Stimulated activated naive B cell treated with anti-CD40 and anti-IgM and Interleukin-4, amounts not matched to agents 10 μg/mL and 1 μg/mL and 100 μg/mL, for 72 hours (primary cell): Measurements from ENCODE around the gene BABAM2.
A peak's percentile ranks its signal among the peaks of the same experiment; 100 is the strongest.

Experiments
- ATAC-seq, 2 donors: fragments of 150-1000 bp; cut with Tn5 transposase; replicated peaks; 2 replicates each; pipeline ENCODE4 v1.10.0; 2021; ENCODE audit warnings: moderate library complexity in 1 of 2
- DNase-seq: peaks from one replicate; pipeline ENCODE4 v3.0.0; 2021
- H3K27ac Mint-ChIP-seq: one replicate; pipeline ENCODE4 v1.8.0; 2022; ENCODE audit warnings: mild to moderate bottlenecking, mixed read lengths
- H3K27me3 Mint-ChIP-seq, 2 donors: one replicate each; pipeline ENCODE4 v1.8.0; 2022; ENCODE audit warnings: mixed read lengths in 2 of 2
- H3K36me3 Mint-ChIP-seq, 2 donors: one replicate each; pipeline ENCODE4 v1.8.0; 2022; ENCODE audit warnings: mixed read lengths in 2 of 2, mild to moderate bottlenecking in 1 of 2
- H3K4me1 Mint-ChIP-seq, 2 donors: one replicate each; pipeline ENCODE4 v1.8.0; 2022; ENCODE audit warnings: mixed read lengths in 2 of 2, mild to moderate bottlenecking in 1 of 2
- H3K4me3 Mint-ChIP-seq, 2 donors: one replicate each; pipeline ENCODE4 v1.8.0; 2022; ENCODE audit warnings: mild to moderate bottlenecking in 2 of 2, mixed read lengths in 2 of 2, moderate library complexity in 1 of 2
- H3K9me3 Mint-ChIP-seq, 2 donors: one replicate each; pipeline ENCODE4 v1.8.0; 2022; ENCODE audit warnings: mixed read lengths in 2 of 2, mild to moderate bottlenecking in 1 of 2

Gene BABAM2

DNA sequence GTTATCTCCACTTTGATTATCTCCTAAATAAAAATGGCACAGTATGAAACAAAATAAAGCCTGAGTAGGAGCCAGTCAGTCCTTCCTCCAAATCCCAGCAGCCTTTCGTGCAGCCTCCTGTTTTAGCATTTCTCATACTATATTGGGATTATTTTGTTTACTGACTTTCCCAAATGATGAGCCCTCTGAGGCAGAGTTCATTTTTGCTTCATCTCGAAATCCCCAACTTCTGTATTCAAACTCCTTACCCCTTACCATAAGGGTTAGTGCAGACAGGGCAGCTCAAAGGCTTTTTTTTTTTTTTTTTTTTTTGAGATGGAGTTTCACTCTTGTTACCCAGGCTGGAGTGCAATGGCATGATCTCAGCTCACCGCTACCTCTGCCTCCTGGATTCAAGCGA lies 388.8 kb downstream of the BABAM2 start:
- H3K27ac Mint-ChIP-seq: no peak overlapping the region

DNA sequence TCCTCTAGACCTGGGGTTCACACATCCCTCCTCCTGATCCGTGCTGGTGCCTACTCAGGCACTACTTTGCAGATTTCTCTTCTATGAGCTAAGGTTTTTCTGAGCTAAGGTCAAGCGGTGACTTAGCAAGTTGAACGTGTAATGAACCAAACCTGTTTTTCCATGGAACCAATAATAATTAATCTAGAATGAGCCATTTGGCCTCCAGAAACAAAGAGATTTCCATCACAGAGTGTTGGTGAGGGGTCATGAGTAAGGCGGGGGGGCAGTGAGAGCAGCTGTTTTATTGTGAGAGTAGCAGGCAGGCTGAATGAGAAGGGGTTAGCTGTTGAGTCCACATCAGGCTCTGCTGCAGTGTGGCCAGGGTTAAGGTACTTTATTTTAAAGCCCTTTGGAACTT lies 390.1 kb downstream of the BABAM2 start:
- ATAC-seq: no peak
- Mint-ChIP-seq H3K4me1 (peaks cover 0 to 4% of the 10 kb centered on the region in 2 donors), H3K27ac (no peak overlapping the region), H3K36me3 (peaks cover 5 to 41% of the 10 kb centered on the region in 2 donors), H3K27me3 (no peaks in the 10 kb centered on the region), H3K4me3 (no peak overlapping the region), H3K9me3 (no peaks in the 10 kb centered on the region)
- no peak for DNase-seq

More for the DNA sequence above, 388.8 kb downstream of the BABAM2 start:
- H3K4me1 Mint-ChIP-seq: peaks cover 0 to 6% of the 10 kb centered on the region in 2 donors
- ATAC-seq (no peak), DNase-seq (no peak)
- H3K36me3 Mint-ChIP-seq: peaks cover 3 to 38% of the 10 kb centered on the region in 2 donors
- H3K4me3 Mint-ChIP-seq: no peak overlapping the region
- H3K9me3 Mint-ChIP-seq: no peaks in the 10 kb centered on the region
- no peaks in the 10 kb centered on the region for H3K27me3 Mint-ChIP-seq

GRCh38 chr2:28281739-28282138 lies 391.2 kb downstream of the BABAM2 start:
- Mint-ChIP-seq H3K4me3 (no peak overlapping the region), H3K4me1 (no peaks in the 10 kb centered on the region), H3K27me3 (no peaks in the 10 kb centered on the region), H3K9me3 (no peaks in the 10 kb centered on the region), H3K36me3 (peaks cover 5 to 45% of the 10 kb centered on the region in 2 donors), H3K27ac (no peak overlapping the region)
- ATAC-seq (no peak), DNase-seq (no peak)

DNA sequence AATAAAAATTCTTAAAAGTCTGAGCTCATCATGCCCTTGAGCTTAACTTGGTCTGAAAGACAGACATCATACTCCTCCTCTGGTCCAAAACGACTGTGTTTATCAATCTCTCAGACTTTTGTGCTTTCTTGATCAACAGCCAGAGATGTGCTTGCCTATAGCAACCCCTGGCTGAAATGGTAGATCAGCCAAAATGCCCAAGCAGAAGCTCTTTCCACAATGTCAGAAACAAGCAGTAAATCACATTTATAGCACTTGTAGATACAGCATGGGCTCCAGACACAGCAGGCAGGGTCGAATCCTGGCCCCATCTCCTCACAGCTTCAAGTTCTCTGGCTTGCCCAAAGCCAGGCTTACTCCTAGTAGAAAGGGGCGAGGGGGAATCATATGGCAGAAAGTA lies 391.7 kb downstream of the BABAM2 start:
- H3K36me3 Mint-ChIP-seq: peaks cover 6 to 45% of the 10 kb centered on the region in 2 donors
- ATAC-seq (no peak), DNase-seq (no peak)
- H3K4me1 Mint-ChIP-seq: no peaks in the 10 kb centered on the region
- H3K4me3 Mint-ChIP-seq: no peak overlapping the region
- H3K9me3 Mint-ChIP-seq: no peaks in the 10 kb centered on the region
- H3K27ac Mint-ChIP-seq: no peak overlapping the region
- no peaks in the 10 kb centered on the region for H3K27me3 Mint-ChIP-seq

GRCh38 chr2:28282861-28283646 lies 392.5 kb downstream of the BABAM2 start:
- H3K4me1 Mint-ChIP-seq: no peaks in the 10 kb centered on the region
- DNase-seq (no peak), ATAC-seq (no peak)
- no peaks in the 10 kb centered on the region for H3K27me3 Mint-ChIP-seq
- no peak overlapping the region for H3K27ac Mint-ChIP-seq
- peaks cover 9 to 45% of the 10 kb centered on the region in 2 donors for H3K36me3 Mint-ChIP-seq
- no peak overlapping the region for H3K4me3 Mint-ChIP-seq
- H3K9me3 Mint-ChIP-seq: no peaks in the 10 kb centered on the region

- Mint-ChIP-seq H3K27me3 (no peaks in the 10 kb centered on the region), H3K4me3 (no peak overlapping the region), H3K36me3 (peaks cover 12 to 41% of the 10 kb centered on the region in 2 donors), H3K9me3 (no peaks in the 10 kb centered on the region), H3K27ac (no peak overlapping the region), H3K4me1 (no peaks in the 10 kb centered on the region)
- ATAC-seq (no peak), DNase-seq (no peak)
These were observed 393.3 kb downstream of the BABAM2 start for GRCh38 chr2:28283861-28284260.

- H3K27me3 Mint-ChIP-seq: no peaks in the 10 kb centered on the region
- H3K4me3 Mint-ChIP-seq: no peak overlapping the region
- peaks cover 13 to 37% of the 10 kb centered on the region in 2 donors for H3K36me3 Mint-ChIP-seq
- ATAC-seq (no peak), DNase-seq (no peak)
- no peaks in the 10 kb centered on the region for H3K9me3 Mint-ChIP-seq
- H3K4me1 Mint-ChIP-seq: no peaks in the 10 kb centered on the region
- H3K27ac Mint-ChIP-seq: no peak overlapping the region
These were observed 396.1 kb downstream of the BABAM2 start for GRCh38 chr2:28286678-28287077.

DNA sequence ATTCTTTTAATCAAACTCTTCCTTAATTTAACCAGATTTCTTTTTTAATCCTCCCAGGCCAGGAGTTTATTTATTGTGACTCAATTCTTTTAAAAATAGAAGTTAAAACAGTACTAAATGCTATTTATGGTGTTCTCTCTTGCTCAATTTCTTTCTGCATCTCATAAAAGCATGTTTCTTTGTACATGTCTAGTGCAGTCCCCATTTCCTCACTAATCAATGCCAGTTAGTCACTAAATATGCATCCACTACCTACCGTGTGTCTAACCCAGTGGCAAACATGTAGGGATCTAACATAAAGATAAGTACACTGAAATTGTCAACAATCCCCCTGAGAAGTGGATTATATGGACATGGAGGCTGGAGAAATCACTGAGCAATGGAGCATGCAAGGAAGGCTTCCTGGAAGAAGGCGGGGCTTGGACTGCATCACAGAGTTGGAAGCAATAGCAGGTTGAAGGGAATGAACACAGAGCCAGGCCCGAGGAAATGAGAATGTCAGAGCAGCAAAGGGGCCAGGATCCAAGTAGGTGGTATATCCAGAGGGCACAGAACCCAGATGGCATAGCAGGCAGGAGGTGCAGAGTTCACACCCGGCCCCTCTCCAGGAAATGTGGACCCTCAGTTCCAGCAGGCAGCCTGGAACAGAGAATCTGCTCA lies 396.9 kb downstream of the BABAM2 start:
- Mint-ChIP-seq H3K36me3 (peaks cover 10 to 32% of the 10 kb centered on the region in 2 donors), H3K4me3 (no peak overlapping the region), H3K9me3 (no peaks in the 10 kb centered on the region), H3K4me1 (no peaks in the 10 kb centered on the region), H3K27ac (no peak overlapping the region), H3K27me3 (no peaks in the 10 kb centered on the region)
- no peak for DNase-seq
- ATAC-seq: no peak

GRCh38 chr2:28288620-28289019 lies 398.1 kb downstream of the BABAM2 start:
- H3K9me3 Mint-ChIP-seq: no peaks in the 10 kb centered on the region
- H3K27ac Mint-ChIP-seq: no peak overlapping the region
- H3K4me3 Mint-ChIP-seq: no peak overlapping the region
- H3K4me1 Mint-ChIP-seq: peaks cover 0 to 6% of the 10 kb centered on the region in 2 donors
- DNase-seq (no peak), ATAC-seq (no peak)
- H3K27me3 Mint-ChIP-seq: no peaks in the 10 kb centered on the region
- H3K36me3 Mint-ChIP-seq: peaks cover 10 to 32% of the 10 kb centered on the region in 2 donors

DNA sequence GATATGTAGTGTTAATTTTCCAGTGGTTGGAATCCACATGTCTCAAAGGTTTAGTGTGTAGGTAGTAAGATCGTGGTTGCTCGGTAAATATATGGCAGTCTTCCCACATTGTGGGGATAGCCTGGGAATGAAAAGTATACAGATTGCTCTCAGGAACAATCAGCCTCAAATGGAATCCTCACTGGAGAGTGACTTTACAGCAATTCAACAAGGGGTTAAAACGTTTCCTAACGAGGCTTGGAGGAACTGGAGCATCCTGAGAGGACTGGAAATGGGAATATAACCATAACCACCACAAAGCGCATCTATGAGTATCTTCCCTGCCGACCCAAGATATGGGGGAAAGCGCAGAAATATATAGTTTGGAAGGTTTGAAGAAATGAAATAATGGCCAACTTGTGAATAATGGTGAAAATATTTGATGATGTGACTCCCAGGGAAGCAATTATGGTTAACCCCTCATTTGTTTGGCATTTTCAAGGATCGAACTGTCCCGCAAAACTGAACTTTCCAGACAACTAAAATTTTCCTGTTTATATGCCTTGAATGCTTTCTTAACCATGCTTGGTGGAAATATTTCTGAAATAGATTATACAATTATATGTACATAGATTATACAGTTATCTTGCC lies 401.4 kb downstream of the BABAM2 start:
- no peak overlapping the region for H3K4me3 Mint-ChIP-seq

DNA sequence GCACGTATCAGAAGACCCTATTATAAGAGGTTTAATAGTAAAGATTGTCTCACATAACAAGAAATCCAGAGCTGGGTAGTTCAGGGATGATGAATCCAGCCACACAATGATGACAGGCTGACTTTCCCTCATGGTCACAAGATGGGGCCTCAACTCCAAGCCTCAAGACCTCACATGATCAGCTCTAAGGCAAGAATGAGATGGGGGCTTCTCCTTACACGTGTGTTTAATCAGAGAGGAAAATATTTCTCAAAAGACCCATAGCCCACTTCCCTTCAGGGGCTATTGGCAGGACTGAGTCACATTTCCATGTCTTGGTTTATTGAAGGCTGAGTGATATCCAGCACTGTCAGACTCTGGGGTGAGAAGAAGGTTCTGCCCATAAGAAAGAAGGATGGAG lies 402.0 kb downstream of the BABAM2 start:
- H3K9me3 Mint-ChIP-seq: no peaks in the 10 kb centered on the region
- H3K4me1 Mint-ChIP-seq: peaks cover 0 to 6% of the 10 kb centered on the region in 2 donors
- no peak for DNase-seq
- peak in 1 of 2 donors; percentile 27 for ATAC-seq
- peaks cover 5 to 20% of the 10 kb centered on the region in 2 donors for H3K36me3 Mint-ChIP-seq
- H3K4me3 Mint-ChIP-seq: no peak overlapping the region
- no peaks in the 10 kb centered on the region for H3K27me3 Mint-ChIP-seq
- no peak overlapping the region for H3K27ac Mint-ChIP-seq

More for the DNA sequence above, 401.4 kb downstream of the BABAM2 start:
- peaks cover 8 to 22% of the 10 kb centered on the region in 2 donors for H3K36me3 Mint-ChIP-seq
- ATAC-seq (no peak), DNase-seq (no peak)
- H3K4me1 Mint-ChIP-seq: peaks cover 0 to 6% of the 10 kb centered on the region in 2 donors
- H3K27me3 Mint-ChIP-seq: no peaks in the 10 kb centered on the region
- no peak overlapping the region for H3K27ac Mint-ChIP-seq
- no peaks in the 10 kb centered on the region for H3K9me3 Mint-ChIP-seq

GRCh38 chr2:28293416-28293815 lies 402.9 kb downstream of the BABAM2 start:
- Mint-ChIP-seq H3K36me3 (peaks cover 4 to 15% of the 10 kb centered on the region in 2 donors), H3K27ac (no peak overlapping the region), H3K27me3 (no peaks in the 10 kb centered on the region), H3K9me3 (no peaks in the 10 kb centered on the region), H3K4me1 (peaks cover 0 to 6% of the 10 kb centered on the region in 2 donors), H3K4me3 (no peak overlapping the region)
- DNase-seq (no peak), ATAC-seq (no peak)

DNA sequence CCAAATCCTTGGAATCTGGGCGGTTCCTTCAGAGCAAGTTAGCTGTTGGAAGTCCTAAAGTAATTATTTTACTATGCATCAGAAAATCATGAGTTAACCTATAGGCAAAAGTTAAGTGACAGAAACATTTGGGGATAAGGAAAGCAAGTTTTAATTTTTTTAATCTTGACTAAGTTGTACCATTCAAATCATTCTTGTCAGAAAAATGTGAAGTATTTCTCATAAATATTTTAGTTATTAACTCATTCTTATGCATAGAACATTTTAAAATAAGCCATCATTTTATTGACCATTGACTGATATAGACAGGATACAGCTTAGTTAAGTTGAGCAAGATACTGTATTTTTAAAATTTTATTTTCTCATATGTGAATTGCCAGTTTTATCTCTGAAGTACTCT lies 403.9 kb downstream of the BABAM2 start:
- H3K27me3 Mint-ChIP-seq: no peaks in the 10 kb centered on the region
- ATAC-seq: no peak

GRCh38 chr2:28296243-28296642 lies 405.7 kb downstream of the BABAM2 start:
- no peak overlapping the region for H3K27ac Mint-ChIP-seq
- H3K4me1 Mint-ChIP-seq: peaks cover 0 to 6% of the 10 kb centered on the region in 2 donors
- H3K36me3 Mint-ChIP-seq: peaks cover 8 to 22% of the 10 kb centered on the region in 2 donors
- no peak for ATAC-seq
- no peaks in the 10 kb centered on the region for H3K27me3 Mint-ChIP-seq
- H3K9me3 Mint-ChIP-seq: no peaks in the 10 kb centered on the region
- no peak overlapping the region for H3K4me3 Mint-ChIP-seq
- no peak for DNase-seq

More for the DNA sequence above, 403.9 kb downstream of the BABAM2 start:
- Mint-ChIP-seq H3K4me3 (no peak overlapping the region), H3K36me3 (peaks cover 0 to 16% of the 10 kb centered on the region in 2 donors), H3K27ac (no peak overlapping the region), H3K4me1 (peaks cover 0 to 6% of the 10 kb centered on the region in 2 donors), H3K9me3 (no peaks in the 10 kb centered on the region)
- no peak for DNase-seq
